Measurements from ENCODE around the gene CTNND2. TPM values are rescaled to one million over a fixed set of nuclear protein-coding genes. Genes with fewer than 3 reads are reported as not detected.

The CTNND2 gene
- total RNA-seq, 1 experiment from 2014 or later: not detected

- no TSS peak for BruUV-seq (replicated peaks)
- no peak for TF ChIP-seq CTCF (IDR thresholded peaks at IDR 0.05; ENCODE audit: unreplicated experiment)
- no peak for DNase-seq (ENCODE audit: unreplicated experiment)
- Mint-ChIP-seq H3K36me3 (ENCODE audit: insufficient read depth, unreplicated experiment) (no peaks in the 10 kb centered on the region), H3K27me3 (ENCODE audit: insufficient read depth, unreplicated experiment) (no peaks in the 10 kb centered on the region), H3K9me3 (ENCODE audit: unreplicated experiment) (no peaks in the 10 kb centered on the region), H3K4me1 (ENCODE audit: insufficient read depth, unreplicated experiment) (no peaks in the 10 kb centered on the region), H3K4me3 (ENCODE audit: unreplicated experiment) (no peak overlapping the region), H3K27ac (ENCODE audit: low read depth, unreplicated experiment) (no peak overlapping the region)
- ChIA-PET CTCF (no interaction called here), POLR2A (interaction anchor here (0.7 kb wide), 1 partner anchor 948 kb away, joined by 3 read pairs; no protein-coding TSS in a partner anchor)
- intact Hi-C loops (cut with micrococcal nuclease): no loop called here
Measured at GRCh38 chr5:11809407-11809806, 94.8 kb downstream of the CTNND2 start.

- no peak for TF ChIP-seq CTCF (IDR thresholded peaks at IDR 0.05; ENCODE audit: unreplicated experiment)
- DNase-seq (ENCODE audit: unreplicated experiment): no peak
- intact Hi-C loops (cut with micrococcal nuclease): no loop called here
- Mint-ChIP-seq H3K4me3 (ENCODE audit: unreplicated experiment) (no peak overlapping the region), H3K27me3 (ENCODE audit: insufficient read depth, unreplicated experiment) (no peaks in the 10 kb centered on the region), H3K9me3 (ENCODE audit: unreplicated experiment) (no peaks in the 10 kb centered on the region), H3K27ac (ENCODE audit: low read depth, unreplicated experiment) (no peak overlapping the region), H3K4me1 (ENCODE audit: insufficient read depth, unreplicated experiment) (no peaks in the 10 kb centered on the region), H3K36me3 (ENCODE audit: insufficient read depth, unreplicated experiment) (no peaks in the 10 kb centered on the region)
- no TSS peak for BruUV-seq (replicated peaks)
- ChIA-PET CTCF (interaction anchor here (0.7 kb wide), 1 partner anchor 210 kb away, joined by 4 read pairs; no protein-coding TSS in a partner anchor), POLR2A (no interaction called here)
Measured at GRCh38 chr5:11803436-11803835, 100.8 kb downstream of the CTNND2 start.

GRCh38 chr5:11801061-11801460 lies 103.2 kb downstream of the CTNND2 start:
- Mint-ChIP-seq H3K36me3 (ENCODE audit: insufficient read depth, unreplicated experiment) (no peaks in the 10 kb centered on the region), H3K4me3 (ENCODE audit: unreplicated experiment) (no peak overlapping the region), H3K27ac (ENCODE audit: low read depth, unreplicated experiment) (no peak overlapping the region), H3K9me3 (ENCODE audit: unreplicated experiment) (no peaks in the 10 kb centered on the region), H3K27me3 (ENCODE audit: insufficient read depth, unreplicated experiment) (no peaks in the 10 kb centered on the region), H3K4me1 (ENCODE audit: insufficient read depth, unreplicated experiment) (no peaks in the 10 kb centered on the region)
- ChIA-PET POLR2A (no interaction called here), CTCF (no interaction called here)
- BruUV-seq (replicated peaks): no TSS peak
- DNase-seq (ENCODE audit: unreplicated experiment): peak; percentile 24
- no peak for TF ChIP-seq CTCF (IDR thresholded peaks at IDR 0.05; ENCODE audit: unreplicated experiment)
- intact Hi-C loops (cut with micrococcal nuclease): no loop called here

GRCh38 chr5:11797132-11797531 lies 107.1 kb downstream of the CTNND2 start:
- BruUV-seq (replicated peaks): no TSS peak
- peak; percentile 16 for DNase-seq (ENCODE audit: unreplicated experiment)
- intact Hi-C loops (cut with micrococcal nuclease): no loop called here
- TF ChIP-seq CTCF (IDR thresholded peaks at IDR 0.05; ENCODE audit: unreplicated experiment): no peak
- Mint-ChIP-seq H3K27ac (ENCODE audit: low read depth, unreplicated experiment) (no peak overlapping the region), H3K4me1 (ENCODE audit: insufficient read depth, unreplicated experiment) (no peaks in the 10 kb centered on the region), H3K36me3 (ENCODE audit: insufficient read depth, unreplicated experiment) (no peaks in the 10 kb centered on the region), H3K4me3 (ENCODE audit: unreplicated experiment) (no peak overlapping the region), H3K9me3 (ENCODE audit: unreplicated experiment) (no peaks in the 10 kb centered on the region), H3K27me3 (ENCODE audit: insufficient read depth, unreplicated experiment) (no peaks in the 10 kb centered on the region)
- ChIA-PET POLR2A (interaction anchor here (0.9 kb wide), 1 partner anchor 19 kb away, joined by 3 read pairs; no protein-coding TSS in a partner anchor), CTCF (no interaction called here)

Data from MCF 10A (cell line).